Motor neuron (in vitro differentiated cells): ENCODE measurements around the gene LAMB3. TPM values are rescaled to one million over a fixed set of nuclear protein-coding genes. Genes with fewer than 3 reads are reported as not detected.

Source experiments
- ATAC-seq, 8 experiments: fragments of 200-7000 bp; cut with Tn5 transposase; replicated peaks in 6 of 8; 2 replicates each; pipeline ENCODE4 v1.8.0; 2021; ENCODE audit warnings: mild to moderate bottlenecking in 8 of 8, moderate library complexity in 8 of 8
- H3K27ac ChIP-seq, 2 donors: fragments of 250-450 bp; sonication (Bioruptor Pico); 2 replicates each; pipeline ENCODE4 v1.9.0; 2021; ENCODE audit warnings: antibody characterized with exemption in 2 of 2, mild to moderate bottlenecking in 2 of 2, moderate library complexity in 1 of 2
- H3K4me1 ChIP-seq, 2 donors: fragments of 250-450 bp; sonication (Bioruptor Pico); replicated peaks in 1 of 2; 2 replicates each; pipeline ENCODE4 v1.6.1; 2021; ENCODE audit warnings: antibody characterized with exemption in 2 of 2, mild to moderate bottlenecking in 2 of 2, moderate library complexity in 1 of 2
- H3K4me3 ChIP-seq, 5 donors: fragments of 250-450 bp; sonication (Bioruptor Pico); 2 replicates each; pipeline ENCODE4 v1.9.0; 2021; ENCODE audit warnings: antibody characterized with exemption in 5 of 5, mild to moderate bottlenecking in 5 of 5, moderate library complexity in 4 of 5
- WGBS, 10 experiments: fragments of 450-650 bp; shearing (Covaris generic); methylation state at CpG; one replicate each; pipeline ENCODE4 v1.0.0; 2022; 5-methylcytosine and 5-hydroxymethylcytosine counted together
- in situ Hi-C, 9 experiments: fragments of 400-800 bp; cut with MboI; loops; one replicate each; pipeline ENCODE4 v1.15.0; 2021; ENCODE audit warnings: low sequenced_read_pairs in 9 of 9, low pct_unique_long_range_greater_than_20kb in 2 of 9; ENCODE audit not compliant: unreplicated experiment in 9 of 9
- total RNA-seq, 8 experiments: library from RNA; unstranded; fragments of 300-600 nt; gene quantifications; 2 replicates each; pipeline versions ENCODE4 v1.2.3 to v1.2.4, GENCODE V29; 2022

Gene LAMB3
- total RNA-seq, 8 experiments from 2014 or later, result 0.13 to 51.2 (median 1.0) TPM

DNA sequence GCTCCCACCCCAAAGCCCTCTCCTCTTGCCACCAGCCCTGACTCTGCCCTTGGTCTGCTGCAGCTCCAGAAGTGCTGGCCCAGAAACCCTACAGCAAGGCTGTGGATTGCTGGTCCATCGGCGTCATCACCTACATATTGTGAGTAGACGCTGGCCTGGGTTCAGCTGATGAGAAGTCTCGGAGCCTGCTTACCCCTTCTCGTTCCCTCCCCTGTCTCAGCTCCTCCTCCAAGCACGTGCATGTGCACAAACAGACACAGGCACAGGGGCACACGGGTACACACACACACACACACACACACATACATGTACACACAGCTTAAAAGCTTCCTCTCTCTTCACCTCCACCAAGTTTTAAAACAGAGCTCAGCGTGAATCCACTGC, 44.4 kb downstream of the LAMB3 start:
- H3K4me3 ChIP-seq, result no peak overlapping the region
- in situ Hi-C loops, result no loop called here
- no peak overlapping the region for H3K27ac ChIP-seq
- ATAC-seq, result peak in 1 of 8 experiments; percentile 29
- no peaks in the 10 kb centered on the region for H3K4me1 ChIP-seq
- WGBS, 10 experiments, result 59 to 100% (median 69%) methylated on average over 2 to 6 of the region's 8 CpGs; no CpG with 5 or more reads in 4 of the 10 experiments

DNA sequence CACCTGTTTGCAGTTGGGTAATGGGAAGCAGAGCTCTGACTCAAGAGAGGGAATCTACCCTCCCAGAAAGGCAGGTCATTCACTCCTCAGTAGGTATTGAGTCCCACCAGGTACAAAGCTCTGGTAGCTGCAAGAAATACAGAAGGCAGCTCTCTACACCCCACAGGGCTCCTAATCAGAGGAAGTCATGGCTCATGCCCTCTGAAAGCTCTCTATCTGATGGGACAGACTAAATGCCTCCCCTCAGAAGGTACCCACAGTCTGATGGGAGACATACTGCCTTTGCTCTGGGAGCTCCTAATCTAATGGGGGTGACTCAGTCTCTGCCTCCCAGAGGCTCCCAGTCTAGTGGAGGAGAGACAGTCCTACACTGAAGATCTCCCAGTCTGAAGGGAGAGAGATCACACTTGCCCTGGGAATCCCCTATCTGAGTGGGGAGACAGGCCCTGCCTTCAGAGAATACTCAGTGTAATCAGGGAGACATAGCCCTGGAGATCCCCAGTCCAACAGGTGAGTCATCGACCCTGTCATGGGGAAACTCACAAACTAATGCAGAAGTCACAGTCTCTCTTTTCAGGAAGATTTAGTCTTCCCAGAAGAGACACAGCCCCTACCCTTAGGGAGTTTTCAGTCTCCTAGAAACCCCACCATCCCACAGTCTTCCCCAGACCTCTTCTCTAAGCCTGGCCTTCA, 45.0 kb downstream of the LAMB3 start:
- Histone ChIP-seq H3K4me1 (no peaks in the 10 kb centered on the region), H3K27ac (no peak overlapping the region), H3K4me3 (no peak overlapping the region)
- WGBS, 10 experiments, result 0 to 75% (median 38%) methylated on average over 1 of the region's 1 CpG; no CpG with 5 or more reads in 4 of the 10 experiments
- in situ Hi-C loops, result no loop called here
- ATAC-seq, result peak in 2 of 8 experiments; percentile 86 to 88

DNA sequence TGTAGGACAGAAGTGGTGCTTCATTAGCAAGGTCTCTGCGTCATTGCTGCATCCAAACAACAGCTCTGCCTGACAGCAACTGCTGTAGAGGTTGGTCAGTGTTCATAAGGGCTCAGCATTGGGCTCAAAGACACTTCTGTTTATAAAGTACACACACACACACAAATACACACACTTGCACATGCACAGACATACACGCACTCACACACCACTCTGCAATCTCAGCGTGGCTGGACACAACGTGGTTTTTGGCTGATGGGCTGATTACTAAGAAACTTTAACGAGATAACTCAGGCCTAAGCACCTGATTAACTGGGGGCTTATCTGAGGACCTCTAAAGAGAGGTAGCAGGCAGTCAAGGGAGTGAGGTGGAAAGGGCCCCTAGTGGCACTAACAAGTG, 48.3 kb downstream of the LAMB3 start:
- no peak for ATAC-seq
- Histone ChIP-seq H3K27ac (no peak overlapping the region), H3K4me3 (no peak overlapping the region), H3K4me1 (no peaks in the 10 kb centered on the region)
- in situ Hi-C loops, result no loop called here
- WGBS, 10 experiments, result 72 to 100% (median 85%) methylated on average over 2 to 5 of the region's 5 CpGs; no CpG with 5 or more reads in 2 of the 10 experiments

DNA sequence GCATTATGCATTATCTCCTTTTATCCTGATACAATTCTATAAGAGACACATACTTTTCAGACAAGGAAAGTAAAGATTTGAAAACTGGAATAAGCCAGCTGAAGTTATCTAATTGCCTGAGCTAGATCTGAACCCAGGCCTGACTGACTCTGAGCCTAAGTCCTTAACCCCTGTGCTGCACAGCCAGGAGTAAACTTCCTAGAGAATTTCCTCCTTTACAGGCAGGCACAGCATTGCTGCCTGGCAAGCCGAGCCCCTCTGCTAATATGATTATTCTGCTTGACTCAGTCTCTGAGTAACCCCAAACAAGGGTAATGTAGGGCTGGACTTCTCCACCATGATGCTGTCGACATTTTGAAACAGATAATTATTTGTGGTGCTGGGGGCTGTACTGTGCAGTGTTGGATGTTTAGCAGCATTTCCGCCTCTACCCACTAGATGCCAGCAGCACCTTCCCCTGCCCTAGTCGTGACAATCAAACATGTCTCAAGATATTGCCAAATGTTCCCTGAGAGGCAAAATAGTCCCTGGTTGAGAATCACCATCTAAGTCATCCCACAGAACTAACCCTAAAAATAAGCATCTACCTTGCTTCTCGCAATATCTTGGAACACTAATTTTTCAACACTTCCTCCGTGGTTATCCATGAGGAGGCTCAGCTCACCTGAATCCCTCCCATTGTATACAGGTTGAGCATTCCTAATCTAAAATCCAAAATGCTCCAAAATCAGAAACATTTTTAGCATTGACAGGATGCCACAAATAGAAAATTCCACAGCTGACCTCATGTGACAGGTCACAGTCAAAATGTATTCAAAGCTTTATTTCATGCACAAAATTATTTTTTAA, 50.2 kb downstream of the LAMB3 start:
- in situ Hi-C loops, result no loop called here
- ATAC-seq, result peak; percentile 86 to 99 (median 94)
- Histone ChIP-seq H3K4me1 (no peaks in the 10 kb centered on the region), H3K4me3 (no peak overlapping the region), H3K27ac (no peak overlapping the region)
- 30 to 75% (median 39%) methylated on average over 3 to 6 of the region's 6 CpGs for WGBS, 10 experiments

DNA sequence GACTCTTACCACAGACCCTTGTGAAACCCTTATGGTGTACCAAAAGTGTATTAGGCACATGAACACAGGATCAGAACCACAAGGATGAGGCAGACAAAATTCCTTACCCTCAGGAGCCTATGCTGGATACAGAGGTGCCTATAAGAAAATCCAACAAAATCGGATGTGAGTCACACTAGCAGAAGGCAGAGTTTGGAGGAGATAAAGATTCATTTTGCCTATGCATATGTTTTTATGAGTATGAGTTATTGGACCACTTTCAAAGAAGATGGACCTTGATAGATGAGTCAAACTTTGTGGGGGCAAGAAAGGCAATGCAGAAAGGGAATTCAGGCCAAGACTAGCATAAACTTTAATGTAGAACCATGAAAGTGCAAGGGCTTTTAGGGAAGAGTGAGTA, 51.7 kb downstream of the LAMB3 start:
- in situ Hi-C loops, result no loop called here

DNA sequence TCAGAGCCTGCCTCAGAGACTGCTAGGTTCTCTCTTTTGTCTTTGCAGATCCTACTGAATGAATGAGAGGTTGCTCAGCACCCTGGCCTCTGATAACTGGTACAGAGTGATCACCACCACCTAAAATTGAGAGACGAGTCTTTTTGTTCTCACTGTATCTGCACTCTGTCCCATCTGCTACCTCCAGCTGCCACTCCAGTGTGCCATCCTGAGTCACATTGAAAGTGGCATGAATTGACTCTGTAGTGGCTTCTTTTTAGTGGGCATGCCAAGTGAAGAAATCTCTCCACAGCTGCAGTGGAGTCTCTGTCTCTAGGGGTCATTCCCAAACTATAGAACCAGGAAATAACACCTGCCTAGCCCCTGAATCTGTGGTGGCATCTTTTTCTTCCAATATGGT, 54.0 kb downstream of the LAMB3 start:
- in situ Hi-C loops, result loop anchor here in 3 of 9 experiments (25.0 kb wide), 1 partner anchor 89 kb away; the partner anchor contains the start of gene G0S2 (in 3 of the 3)
- Histone ChIP-seq H3K4me3 (no peak overlapping the region), H3K27ac (no peak overlapping the region), H3K4me1 (no peaks in the 10 kb centered on the region)
- ATAC-seq, result no peak
- WGBS, 10 experiments, result 20 to 100% (median 69%) methylated on average over 1 of the region's 1 CpG; no CpG with 5 or more reads in 6 of the 10 experiments

More for the DNA sequence above, 51.7 kb downstream of the LAMB3 start:
- Histone ChIP-seq H3K4me3 (no peak overlapping the region), H3K4me1 (no peaks in the 10 kb centered on the region), H3K27ac (no peak overlapping the region)
- no peak for ATAC-seq
- 50 to 100% (median 80%) methylated on average over 1 of the region's 1 CpG; no CpG with 5 or more reads in 2 of the 10 experiments for WGBS, 10 experiments

DNA sequence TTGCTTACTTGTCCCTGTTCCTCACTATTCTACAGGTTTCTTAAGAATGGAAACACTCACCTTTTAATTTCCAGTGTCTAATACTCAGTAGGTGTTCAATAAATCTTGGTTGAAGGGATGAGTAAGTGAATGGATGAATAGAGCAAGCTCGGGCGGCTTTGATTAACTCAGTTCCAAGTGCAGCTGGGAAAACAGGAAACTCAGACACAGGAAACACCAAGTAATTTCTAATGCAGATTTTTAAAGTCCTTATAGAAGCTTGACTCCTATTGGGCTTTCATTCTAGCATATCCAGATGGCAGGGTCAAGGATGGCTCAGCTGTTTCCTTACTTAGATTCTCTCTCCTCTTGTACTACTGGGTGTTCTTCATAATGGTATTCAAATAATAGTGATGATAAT, 54.7 kb downstream of the LAMB3 start:
- 33 to 100% (median 78%) methylated on average over 1 to 2 of the region's 2 CpGs; no CpG with 5 or more reads in 4 of the 10 experiments for WGBS, 10 experiments
- ATAC-seq, result peak in 2 of 8 experiments; percentile 19 to 66
- in situ Hi-C loops, result loop anchor here in 3 of 9 experiments (25.0 kb wide), 1 partner anchor 90 kb away; the partner anchor contains the start of gene G0S2 (in 3 of the 3)
- Histone ChIP-seq H3K4me1 (no peaks in the 10 kb centered on the region), H3K27ac (no peak overlapping the region), H3K4me3 (no peak overlapping the region)

DNA sequence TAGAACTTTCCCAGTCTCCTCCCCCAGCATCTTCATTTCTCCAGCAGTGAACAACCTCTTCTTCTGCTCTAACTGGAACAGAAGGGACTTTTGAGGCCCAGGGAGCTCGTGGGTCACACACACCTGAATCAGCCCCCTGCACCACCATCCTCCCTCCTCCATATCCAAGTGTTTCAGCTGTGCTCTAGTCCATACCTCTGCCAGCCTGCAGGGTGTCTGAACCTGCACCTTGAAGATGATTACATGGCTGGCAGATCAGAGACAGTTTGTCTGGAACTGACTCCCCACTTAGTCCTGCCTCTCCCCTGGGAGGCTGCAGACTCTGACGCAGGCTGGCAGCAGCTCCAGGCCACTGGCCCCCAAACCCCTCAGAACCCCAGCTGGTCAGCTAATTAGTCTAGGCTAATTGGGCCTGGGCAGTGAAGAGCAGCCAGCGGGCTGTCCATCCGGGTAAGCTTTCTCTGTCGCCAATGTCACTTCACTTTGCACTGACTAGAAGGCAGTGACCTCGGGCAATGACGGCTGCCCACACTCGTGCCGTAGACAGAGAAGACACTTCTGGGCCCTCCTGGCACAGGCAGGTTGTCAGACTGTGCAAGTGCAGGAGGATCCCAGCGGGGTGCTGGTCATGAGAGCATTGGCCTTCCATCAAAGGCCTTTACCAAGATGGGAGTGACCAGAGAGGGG, 56.5 kb downstream of the LAMB3 start:
- H3K4me1 ChIP-seq, result no peaks in the 10 kb centered on the region
- H3K27ac ChIP-seq, result no peak overlapping the region
- no peak overlapping the region for H3K4me3 ChIP-seq
- in situ Hi-C loops, result loop anchor here in 3 of 9 experiments (25.0 kb wide), 1 partner anchor 92 kb away; the partner anchor contains the start of gene G0S2 (in 3 of the 3)
- no peak for ATAC-seq
- 35 to 100% (median 84%) methylated on average over 1 to 10 of the region's 10 CpGs; no CpG with 5 or more reads in 5 of the 10 experiments for WGBS, 10 experiments

DNA sequence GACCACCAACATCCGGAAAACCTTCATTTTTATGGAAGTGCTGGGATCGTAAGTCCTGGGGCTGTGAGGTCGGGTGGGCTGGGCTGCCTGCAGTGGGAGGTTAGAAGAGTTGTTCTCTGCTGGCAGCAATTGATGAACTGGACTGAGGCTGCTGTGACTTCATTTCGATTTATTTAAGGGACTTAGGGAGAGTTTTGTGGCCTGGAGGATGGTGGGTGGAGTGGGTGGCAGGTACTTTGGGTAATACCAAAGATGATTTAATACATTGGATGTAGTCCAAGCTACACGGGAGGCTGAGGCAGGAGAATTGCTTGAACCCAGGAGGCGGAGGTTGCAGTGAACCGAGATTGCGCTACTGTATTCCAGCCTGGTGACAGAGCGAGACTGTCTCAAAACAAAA, 57.2 kb downstream of the LAMB3 start:
- Histone ChIP-seq H3K27ac (no peak overlapping the region), H3K4me3 (no peak overlapping the region), H3K4me1 (peaks cover 0 to 5% of the 10 kb centered on the region in 2 donors)
- in situ Hi-C loops, result loop anchor here in 3 of 9 experiments (25.0 kb wide), 1 partner anchor 92 kb away; the partner anchor contains the start of gene G0S2 (in 3 of the 3)
- WGBS, 10 experiments, result 20 to 82% (median 38%) methylated on average over 1 to 9 of the region's 9 CpGs; no CpG with 5 or more reads in 1 of the 10 experiments
- no peak for ATAC-seq

DNA sequence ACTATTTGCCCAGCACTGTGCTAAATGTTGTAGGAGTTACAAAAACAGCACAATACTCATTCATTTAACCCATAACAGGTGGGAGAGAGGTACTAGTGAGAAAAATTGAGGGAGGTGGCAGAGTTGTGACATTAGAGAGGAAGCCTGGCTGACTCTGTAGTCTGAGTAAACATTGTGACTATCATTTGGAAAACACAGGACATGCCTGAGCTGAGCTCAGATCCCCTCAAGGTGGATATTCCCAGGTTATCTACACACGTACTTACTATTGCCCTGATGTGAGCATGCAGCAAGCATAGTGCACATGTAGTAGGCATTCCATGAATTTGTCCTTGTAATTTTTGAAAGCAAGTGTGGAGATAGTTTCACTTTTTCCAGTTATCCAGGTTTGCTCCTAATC, 57.8 kb downstream of the LAMB3 start:
- H3K27ac ChIP-seq, result no peak overlapping the region
- in situ Hi-C loops, result loop anchor here in 3 of 9 experiments (25.0 kb wide), 1 partner anchor 93 kb away; the partner anchor contains the start of gene G0S2 (in 3 of the 3)
- no peak overlapping the region for H3K4me3 ChIP-seq
- peaks cover 0 to 5% of the 10 kb centered on the region in 2 donors for H3K4me1 ChIP-seq
- 17 to 100% (median 82%) methylated on average over 1 of the region's 1 CpG; no CpG with 5 or more reads in 6 of the 10 experiments for WGBS, 10 experiments
- no peak for ATAC-seq

DNA sequence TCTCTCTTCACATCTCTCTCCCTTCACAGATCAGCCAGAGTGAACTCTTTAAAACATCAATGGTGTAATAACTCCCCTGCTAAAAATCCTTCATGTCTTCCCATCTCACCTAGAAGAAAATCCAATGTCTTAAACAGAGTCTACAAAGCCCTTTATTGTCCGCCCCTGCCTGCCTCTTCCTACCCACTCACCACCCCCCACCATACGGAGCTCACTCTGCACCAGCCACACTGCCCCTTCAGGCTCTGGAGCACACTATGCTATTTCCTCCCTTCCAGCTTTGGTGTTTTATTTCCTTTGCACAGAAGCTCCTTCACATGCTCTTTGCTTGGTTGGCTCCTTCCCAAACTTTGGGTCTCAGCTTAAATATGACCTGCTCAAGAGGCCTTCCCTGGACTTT, 58.5 kb downstream of the LAMB3 start:
- 40 to 80% (median 67%) methylated on average over 1 to 2 of the region's 2 CpGs; no CpG with 5 or more reads in 6 of the 10 experiments for WGBS, 10 experiments
- peaks cover 0 to 5% of the 10 kb centered on the region in 2 donors for H3K4me1 ChIP-seq
- no peak overlapping the region for H3K4me3 ChIP-seq
- in situ Hi-C loops, result loop anchor here in 3 of 9 experiments (25.0 kb wide), 1 partner anchor 94 kb away; the partner anchor contains the start of gene G0S2 (in 3 of the 3)
- H3K27ac ChIP-seq, result no peak overlapping the region
- no peak for ATAC-seq

DNA sequence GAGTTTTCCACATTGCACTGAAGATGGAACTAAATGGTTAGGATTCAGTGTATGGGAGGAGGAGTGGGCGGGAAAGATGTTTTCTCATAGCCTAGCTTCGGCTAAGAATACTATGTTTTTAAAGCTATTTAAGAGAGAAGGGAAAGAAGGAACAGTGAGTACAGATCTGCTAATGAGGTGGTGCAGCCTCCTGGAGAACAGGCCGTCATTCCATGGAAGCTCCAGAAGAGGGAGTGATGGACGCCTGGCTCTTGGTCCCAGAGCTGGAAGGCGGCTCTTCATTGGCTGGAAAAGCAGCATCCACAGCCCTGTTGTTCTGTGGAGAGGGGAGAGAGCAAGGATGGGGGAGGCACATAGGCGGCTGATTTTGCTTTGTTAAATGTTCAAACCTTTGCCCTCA, 61.8 kb downstream of the LAMB3 start:
- WGBS, 10 experiments, result 0 to 75% (median 51%) methylated on average over 1 to 6 of the region's 6 CpGs; no CpG with 5 or more reads in 1 of the 10 experiments
- Histone ChIP-seq H3K27ac (no peak overlapping the region), H3K4me1 (peaks cover 5 to 15% of the 10 kb centered on the region in 2 donors), H3K4me3 (no peak overlapping the region)
- peak; percentile 27 to 90 (median 48) for ATAC-seq
- in situ Hi-C loops, result loop anchor here in 3 of 9 experiments (25.0 kb wide), 1 partner anchor 97 kb away; the partner anchor contains the start of gene G0S2 (in 3 of the 3)
